H54 (cell line): ENCODE results near the gene TREX2.

ENCODE experiments used
- DNase-seq: peaks from one replicate; pipeline ENCODE4 v3.0.0; 2011; ENCODE audit warnings: low spot score, mixed read lengths; ENCODE audit not compliant: insufficient read length
- FAIRE-seq: peaks from 3 replicates; lab custom pipeline; 2011; peaks lifted over from hg19 to GRCh38; lab: Jason Lieb, UNC
- POLR2A ChIP-seq: IDR thresholded peaks from 2 replicates; pipeline ENCODE4 v1.6.1; 2011; ENCODE audit warnings: low read depth, mild to moderate bottlenecking, low read length

The TREX2 gene

GRCh38 chrX:153456704-153457103 is 10.8 kb upstream of the TREX2 start:
- TF ChIP-seq POLR2A, result no peak
- DNase-seq (no peak), FAIRE-seq (no peak)

GRCh38 chrX:153456161-153456560 is 10.3 kb upstream of the TREX2 start:
- TF ChIP-seq POLR2A, result no peak
- no peak for FAIRE-seq
- DNase-seq, result no peak

- TF ChIP-seq POLR2A, result no peak
- FAIRE-seq (no peak), DNase-seq (no peak)
Observed at GRCh38 chrX:153455571-153455970, 9.7 kb upstream of the TREX2 start.

GRCh38 chrX:153454901-153455550 is 9.2 kb upstream of the TREX2 start:
- no peak for FAIRE-seq
- no peak for TF ChIP-seq POLR2A
- no peak for DNase-seq

- TF ChIP-seq POLR2A, result no peak
- FAIRE-seq, result no peak
- DNase-seq, result no peak
Observed at GRCh38 chrX:153450949-153451277, 5.1 kb upstream of the TREX2 start.

- DNase-seq, result no peak
- TF ChIP-seq POLR2A, result no peak
- no peak for FAIRE-seq
Observed at GRCh38 chrX:153450114-153450948, 4.5 kb upstream of the TREX2 start.

GRCh38 chrX:153449368-153450113 is 3.7 kb upstream of the TREX2 start:
- FAIRE-seq (no peak), DNase-seq (no peak)
- no peak for TF ChIP-seq POLR2A

GRCh38 chrX:153448556-153449367 is 2.9 kb upstream of the TREX2 start:
- DNase-seq (no peak), FAIRE-seq (no peak)

GRCh38 chrX:153447581-153447960 is 1.7 kb upstream of the TREX2 start:
- DNase-seq (no peak), FAIRE-seq (no peak)
- TF ChIP-seq POLR2A, result no peak

More at GRCh38 chrX:153448556-153449367, 2.9 kb upstream of the TREX2 start:
- TF ChIP-seq POLR2A, result no peak

- no peak for TF ChIP-seq POLR2A
Observed at GRCh38 chrX:153446950-153447580, 1.2 kb upstream of the TREX2 start.

GRCh38 chrX:153446636-153446936 is 730 bp upstream of the TREX2 start:
- FAIRE-seq, result no peak
- no peak for DNase-seq
- no peak for TF ChIP-seq POLR2A

More at GRCh38 chrX:153446950-153447580, 1.2 kb upstream of the TREX2 start:
- FAIRE-seq, result no peak
- no peak for DNase-seq

GRCh38 chrX:153445106-153445855 is 575 bp downstream of the TREX2 start:
- no peak for FAIRE-seq
- no peak for TF ChIP-seq POLR2A
- DNase-seq, result no peak
